CD4-positive, alpha-beta T cell treated with Interleukin-15 for 4 hours (primary cell): Measurements from ENCODE around the gene ITGBL1.

Source experiments
- DNase-seq: peaks from one replicate; pipeline ENCODE4 v3.0.0-alpha.2; 2020; ENCODE audit warnings: low spot score

ITGBL1 gene, protein sequence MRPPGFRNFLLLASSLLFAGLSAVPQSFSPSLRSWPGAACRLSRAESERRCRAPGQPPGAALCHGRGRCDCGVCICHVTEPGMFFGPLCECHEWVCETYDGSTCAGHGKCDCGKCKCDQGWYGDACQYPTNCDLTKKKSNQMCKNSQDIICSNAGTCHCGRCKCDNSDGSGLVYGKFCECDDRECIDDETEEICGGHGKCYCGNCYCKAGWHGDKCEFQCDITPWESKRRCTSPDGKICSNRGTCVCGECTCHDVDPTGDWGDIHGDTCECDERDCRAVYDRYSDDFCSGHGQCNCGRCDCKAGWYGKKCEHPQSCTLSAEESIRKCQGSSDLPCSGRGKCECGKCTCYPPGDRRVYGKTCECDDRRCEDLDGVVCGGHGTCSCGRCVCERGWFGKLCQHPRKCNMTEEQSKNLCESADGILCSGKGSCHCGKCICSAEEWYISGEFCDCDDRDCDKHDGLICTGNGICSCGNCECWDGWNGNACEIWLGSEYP

DNA sequence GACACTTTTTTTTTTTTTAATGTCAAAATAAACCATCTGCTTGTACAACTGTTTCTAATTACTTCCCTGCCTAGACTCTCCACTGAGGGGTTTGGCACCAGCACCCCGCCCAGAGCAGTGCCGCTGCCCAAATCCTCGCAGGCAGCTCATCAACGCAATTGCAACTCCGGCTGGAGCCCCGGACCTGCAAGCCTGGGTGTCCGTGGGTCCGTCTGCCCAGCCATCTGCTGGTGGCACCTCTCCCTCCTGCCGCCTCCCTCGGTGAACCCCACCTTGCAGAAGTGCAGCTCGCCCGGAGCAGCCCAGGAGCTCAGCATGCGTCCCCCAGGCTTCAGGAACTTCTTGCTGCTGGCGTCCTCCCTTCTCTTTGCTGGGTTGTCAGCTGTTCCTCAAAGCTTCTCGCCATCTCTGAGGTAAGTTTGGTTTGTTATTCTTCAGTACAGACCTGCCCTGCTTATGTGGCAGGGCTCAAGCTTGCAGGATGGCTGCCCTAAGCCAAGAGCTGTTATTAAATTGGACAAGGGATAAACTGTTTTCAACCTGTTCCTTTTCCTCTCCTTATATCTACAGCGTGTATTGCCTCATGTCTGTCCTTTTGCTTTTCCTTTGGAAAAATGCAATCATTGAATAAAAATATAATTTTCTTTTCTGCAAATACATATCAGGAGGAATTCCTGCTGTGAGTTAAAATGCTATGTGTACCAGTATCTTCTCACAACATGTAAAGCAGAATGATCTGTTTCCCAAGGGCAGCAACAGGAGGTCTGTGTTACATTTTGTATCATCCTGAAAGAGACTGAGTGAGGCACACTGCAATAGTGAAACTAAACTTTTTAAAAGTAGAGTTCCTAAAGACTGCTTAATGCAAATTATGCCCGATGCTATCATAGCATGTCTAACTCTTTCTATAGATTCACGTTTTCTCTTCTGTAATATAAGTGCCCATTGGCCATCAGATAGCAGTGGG lies at the start of gene ITGBL1:
ITGBL1 (plus strand) TSS at position 157 of the 967 bp plus-strand sequence; CDS start at position 316, 159 bp downstream.
- DNase-seq = no peak

DNA sequence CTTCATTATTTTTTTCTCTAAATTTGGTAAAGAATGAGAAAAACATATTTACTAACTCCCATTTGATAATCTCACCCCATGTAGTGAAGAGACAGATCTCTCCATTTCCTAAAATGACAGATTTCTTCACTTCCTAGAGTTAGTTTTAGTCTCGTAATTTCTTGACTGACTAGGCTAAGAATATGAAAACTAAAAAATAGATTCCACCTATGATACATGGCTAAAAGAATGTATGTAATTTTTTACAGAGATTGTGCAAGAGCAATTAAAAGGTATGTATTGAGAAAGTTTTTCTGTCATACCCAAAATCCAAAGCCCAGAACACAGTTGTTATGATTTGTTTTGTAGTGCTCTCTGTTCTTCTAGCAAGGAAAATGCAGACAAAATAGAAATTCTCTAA lies 45.7 kb upstream of the ITGBL1 start:
- no peak for DNase-seq

DNA sequence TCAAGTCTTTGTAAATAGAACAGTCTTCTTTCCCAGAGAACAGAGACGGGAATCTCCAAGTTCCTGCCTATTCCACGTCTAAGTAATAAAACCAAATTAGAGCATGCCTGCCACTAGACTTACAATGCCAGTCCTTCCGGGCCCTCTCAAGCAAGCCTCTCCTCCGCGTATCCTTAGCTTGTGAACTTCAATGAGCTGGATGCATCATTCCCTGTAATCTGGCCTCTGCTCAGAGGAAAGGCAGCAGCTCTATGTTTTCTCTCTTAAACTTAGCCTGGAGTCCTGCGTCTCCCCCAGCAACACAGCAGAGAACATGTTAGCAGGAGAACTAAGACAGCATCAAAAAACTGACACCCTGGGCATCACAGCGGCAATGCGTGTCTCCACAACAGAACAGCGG lies 44.3 kb upstream of the ITGBL1 start:
- no peak for DNase-seq

DNA sequence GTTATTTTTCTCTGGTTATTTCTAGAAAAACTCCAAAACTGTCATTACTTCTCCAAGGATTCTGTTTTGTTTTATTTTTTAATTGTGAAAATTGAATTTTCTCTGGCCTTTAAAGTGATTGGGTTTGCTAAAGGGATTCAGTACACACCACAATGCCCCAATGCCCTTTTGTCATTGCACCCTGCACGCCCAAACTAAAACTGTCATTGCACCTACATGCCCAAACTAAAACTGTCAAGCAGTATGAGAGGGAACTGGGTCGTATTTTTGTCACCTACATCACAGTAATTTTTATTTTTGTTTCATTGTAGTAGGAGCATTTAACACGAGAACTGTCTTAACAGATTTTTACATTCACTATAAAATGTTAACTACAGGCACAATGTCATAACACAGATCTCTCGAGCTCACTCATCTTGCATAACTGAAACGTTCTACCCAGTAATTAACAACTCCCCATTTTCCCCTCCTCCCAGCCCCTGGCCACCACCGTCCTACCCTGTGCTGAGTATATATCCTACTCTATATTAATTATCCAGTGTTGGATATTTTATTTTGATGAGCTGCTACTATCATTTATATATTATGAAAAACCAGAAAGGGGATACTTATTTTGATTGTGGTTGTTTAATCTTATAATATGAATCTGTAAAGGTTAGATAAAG lies 43.4 kb upstream of the ITGBL1 start:
- no peak for DNase-seq

DNA sequence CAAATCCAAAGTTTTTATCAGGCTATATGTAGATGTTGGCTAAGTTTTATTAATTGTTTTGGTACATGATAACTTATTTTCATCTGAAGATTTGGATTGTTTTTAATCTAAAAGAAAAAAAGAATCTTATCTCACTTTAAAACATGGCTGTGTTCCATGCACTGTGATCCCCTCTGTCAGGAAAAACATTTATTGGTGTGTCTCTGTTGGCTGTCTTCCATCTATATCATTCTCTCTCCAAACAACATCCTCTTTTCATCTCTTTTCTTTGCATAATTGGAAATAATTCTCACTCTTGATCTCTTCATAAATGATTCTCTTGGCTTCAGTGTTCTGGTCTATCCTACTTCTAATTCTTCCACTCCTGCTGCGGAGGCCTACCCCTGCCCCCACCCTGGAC lies 40.4 kb upstream of the ITGBL1 start:
- no peak for DNase-seq

DNA sequence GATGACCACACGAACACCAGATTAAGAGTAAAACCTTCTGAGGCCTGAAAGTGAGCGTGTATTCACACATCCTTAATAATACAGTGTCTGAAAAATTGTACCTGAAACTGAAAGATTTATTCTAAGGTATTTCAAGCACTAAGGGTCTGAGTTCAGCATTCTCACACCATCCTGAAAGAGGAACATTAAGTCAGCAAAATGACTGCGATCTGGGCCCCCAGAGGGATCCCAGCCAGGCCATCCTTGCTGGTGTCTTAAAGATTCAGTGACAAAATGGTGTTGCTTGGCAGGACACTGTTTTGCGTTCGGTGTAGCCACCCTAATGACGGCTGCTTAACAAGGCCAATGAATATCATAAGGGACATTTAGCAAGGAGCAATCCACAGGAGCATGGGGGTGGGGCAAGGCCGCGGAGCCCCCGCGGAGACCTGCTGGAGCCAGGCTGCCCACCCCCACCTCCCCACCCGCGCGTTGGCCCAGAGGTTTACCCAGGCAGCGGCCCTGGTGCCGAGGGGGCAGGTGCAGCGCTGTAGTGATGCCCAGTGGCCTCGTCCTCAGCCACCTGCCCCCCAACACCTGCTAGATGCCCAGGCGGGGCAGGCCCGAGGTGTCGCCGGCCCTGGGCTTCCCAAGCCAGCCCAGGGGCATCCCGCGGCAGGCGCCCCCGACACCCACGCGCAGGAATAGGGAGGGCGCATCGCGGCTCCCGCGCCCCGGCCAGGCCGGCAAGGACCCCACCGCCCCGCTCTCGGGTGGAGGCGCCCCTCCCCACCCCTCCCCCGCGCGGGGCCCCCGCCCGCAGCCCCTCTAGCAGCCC lies 36.9 kb upstream of the ITGBL1 start:
- DNase-seq = no peak

DNA sequence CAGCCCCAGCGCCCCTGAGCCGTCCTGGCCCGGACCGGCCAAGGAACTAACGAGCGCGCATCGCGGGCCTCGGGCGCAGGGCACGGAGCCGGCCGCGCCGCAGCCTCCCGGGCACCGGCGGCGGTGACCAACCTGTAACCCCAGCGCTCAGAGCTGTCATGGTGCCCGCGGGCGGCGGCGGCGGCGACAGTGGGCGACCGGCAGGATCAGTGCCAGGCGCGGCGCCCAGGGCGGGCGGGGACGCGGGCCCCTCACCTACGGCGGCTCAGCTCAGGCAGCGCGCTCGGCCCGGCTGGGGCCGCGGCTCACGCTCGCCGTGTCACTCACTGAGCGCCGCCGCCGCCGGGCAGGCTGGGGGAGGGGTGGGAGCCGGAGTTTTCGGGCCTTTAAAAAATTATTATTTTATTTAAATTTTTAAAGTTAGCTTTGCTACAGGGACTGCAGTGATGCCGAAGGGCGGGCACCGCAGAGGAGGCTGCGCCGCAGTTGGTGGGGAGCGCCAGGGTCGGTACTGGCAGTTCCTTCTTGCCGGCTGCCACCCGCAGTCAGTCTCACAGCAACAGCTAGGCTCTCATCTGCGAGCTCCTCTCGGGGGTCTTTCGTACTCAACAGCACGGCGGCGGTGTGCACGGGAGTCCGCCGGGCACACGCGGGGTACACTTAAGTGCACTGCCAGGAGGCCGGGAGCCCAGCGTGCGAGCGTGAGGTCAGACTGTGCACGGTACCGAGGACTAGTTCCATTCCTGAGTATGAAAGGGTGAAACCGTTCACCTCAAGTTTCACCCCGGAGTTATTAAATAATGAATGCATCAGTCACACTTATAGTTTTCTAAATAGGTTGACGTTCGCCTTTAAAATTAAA lies 36.1 kb upstream of the ITGBL1 start, which contains the start of gene NALCN:
NALCN (minus strand) TSS at position 328 of the 862 bp plus-strand sequence. CDS start 17,382 bp downstream, outside the sequence.
- no peak for DNase-seq

DNA sequence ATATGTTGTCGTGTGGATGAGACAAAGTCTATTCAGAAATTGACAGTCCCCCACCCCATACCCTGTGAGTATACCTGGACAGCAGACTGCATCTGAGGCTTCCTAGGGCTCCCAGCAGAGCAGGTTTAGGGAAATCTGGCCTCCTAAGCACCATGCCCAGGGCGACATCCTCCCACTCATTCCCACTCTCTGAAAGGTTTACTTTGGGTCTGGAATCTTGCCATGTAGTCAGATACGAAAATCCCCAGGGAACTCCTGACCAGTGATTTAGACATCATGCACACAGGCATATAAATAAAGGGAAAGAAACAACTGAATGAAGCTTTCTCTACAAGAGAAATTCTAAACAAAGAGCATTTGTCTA lies 35.5 kb upstream of the ITGBL1 start:
- DNase-seq = no peak

DNA sequence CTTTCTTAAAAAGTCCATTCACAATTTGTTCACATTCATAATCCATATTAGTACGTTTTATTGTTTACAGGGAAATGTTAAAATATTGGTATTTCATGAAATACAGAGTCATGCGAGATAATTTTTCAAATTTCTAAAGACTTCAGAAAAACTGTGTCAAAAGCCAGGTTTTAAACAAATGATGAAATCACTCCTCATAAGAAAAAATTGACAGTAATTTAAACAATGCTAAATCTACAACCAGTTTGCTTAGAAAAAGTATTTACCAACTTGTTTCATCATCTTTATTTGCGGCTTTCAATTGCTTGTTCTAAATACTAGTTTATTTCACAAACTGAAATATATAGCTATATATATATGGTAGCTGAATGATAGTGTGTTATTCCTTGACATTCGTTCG lies 35.0 kb upstream of the ITGBL1 start:
- DNase-seq = no peak

DNA sequence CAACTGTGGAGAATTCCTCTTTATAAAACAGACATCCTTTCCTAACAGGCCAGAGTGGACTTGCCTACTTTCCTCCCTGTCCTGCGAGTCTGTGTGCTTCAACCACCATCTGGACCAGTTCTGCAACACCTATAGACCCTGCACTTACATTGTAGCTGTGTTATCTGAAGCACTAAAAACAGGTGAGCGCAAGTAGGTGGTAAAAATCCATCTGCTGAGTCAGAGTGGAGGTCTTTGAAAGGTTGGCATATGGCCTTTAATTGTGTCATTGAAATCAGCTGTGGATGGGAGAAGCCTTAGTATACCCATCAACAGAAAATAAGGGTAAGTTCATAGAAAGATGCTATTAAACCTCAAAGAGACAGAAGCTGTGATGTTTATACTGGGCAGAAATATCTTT lies 28.6 kb upstream of the ITGBL1 start:
- no peak for DNase-seq

DNA sequence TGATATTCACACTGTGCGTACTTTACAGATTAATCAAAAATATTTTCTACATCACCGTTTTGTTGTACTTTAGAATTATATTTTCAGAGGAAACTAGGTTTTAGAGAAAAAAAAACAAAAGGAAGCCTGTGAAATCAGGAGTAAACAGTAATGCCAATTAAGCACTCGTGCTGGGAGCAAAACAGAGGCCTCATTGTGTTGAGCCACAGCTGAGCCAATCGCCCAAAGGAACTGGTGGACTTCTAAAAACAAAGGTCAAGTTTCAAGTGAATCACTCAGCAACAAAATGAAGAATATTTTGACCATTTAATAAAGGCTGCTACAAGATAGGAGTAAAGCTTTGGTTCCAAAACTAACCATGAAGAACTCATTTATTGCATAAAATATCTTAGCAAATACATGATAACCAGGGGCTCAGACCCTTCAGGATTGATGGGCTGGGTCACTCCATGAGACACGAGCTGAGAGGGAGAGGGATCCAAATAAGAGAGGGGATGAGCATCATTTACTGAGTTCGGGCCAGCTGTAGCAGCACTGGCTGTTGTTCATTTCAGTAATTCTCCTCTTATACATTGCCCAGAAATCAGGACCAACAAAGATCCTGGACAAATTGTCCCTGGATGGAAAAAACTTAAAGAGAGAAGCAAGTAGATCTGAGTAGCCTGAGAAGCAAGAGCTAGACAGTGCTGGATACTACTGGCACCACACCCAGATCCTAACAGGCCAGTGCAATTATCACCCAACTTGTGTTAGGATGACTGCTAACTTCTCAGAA lies 27.9 kb upstream of the ITGBL1 start:
- no peak for DNase-seq

DNA sequence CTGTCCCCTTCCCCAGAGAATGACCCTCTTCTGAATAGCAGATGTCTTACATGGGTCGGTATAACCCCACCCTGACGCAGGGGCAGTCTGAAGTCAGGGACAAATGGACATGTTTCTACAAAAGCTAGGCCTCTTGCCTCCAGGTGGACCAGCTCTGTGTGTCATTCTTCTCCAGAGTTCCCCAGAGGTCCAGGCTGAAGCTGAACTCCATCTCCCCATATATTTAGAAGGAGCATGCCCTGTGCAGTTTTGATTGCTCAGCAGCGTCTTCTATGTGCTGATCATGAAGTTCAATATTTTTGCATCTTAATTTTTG lies 27.4 kb upstream of the ITGBL1 start:
- DNase-seq = no peak

DNA sequence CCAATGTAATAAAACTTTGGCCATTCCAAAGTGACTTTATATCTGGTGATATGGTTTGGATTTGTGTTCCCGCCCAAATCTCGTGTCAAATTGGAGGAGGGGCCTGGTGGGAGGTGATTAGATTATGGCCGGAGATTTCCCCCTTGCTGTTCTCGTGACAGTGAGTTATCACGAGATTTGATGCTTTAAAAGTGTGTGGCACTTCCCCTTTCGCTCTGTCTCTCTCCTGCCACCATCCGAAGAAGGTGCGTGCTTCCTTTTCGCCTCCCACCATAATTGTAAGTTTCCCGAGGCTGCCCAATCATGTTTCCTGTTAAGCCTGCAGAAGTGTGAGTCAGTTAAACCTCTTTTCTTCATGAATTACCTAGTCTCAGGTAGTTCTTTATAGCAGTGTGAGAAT lies 26.9 kb upstream of the ITGBL1 start:
- no peak for DNase-seq

DNA sequence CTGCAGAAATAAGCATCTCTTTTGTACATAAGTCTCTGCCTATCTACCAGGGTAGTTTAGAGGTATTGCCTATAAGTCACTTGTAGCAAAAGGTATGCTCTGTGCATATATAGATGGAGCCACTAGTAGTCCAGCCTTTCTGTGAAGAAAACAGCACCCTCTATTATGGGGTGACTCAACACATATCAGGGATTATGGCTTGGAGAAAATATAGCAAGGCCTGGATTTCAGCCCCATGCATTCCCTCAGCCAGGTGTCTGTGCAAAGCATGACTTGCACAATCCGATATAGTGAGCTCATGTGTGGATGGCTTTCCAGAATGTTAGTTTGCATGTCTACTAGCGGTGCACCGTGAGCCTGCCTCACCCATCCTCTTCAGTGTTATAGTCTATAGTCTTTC lies 22.7 kb upstream of the ITGBL1 start:
- DNase-seq = no peak

DNA sequence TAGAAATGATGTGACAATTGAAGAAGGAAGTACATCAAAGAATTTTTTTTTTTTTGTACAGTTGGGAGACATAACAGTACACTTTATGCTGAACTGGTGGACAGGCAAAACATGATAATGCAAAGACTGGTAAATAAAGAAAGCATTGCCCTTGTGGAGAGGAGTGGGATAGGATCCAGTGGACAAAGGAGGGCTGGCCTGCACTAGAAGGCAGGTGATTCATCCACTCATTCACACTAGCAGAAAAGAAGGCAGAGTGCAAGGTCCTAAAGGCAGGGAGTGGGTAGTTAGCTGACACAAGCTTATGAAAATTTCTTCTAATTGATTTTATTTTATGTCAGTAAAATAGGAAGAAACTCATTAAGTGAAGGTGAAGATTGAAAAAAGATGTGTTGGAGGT lies 18.6 kb upstream of the ITGBL1 start:
- no peak for DNase-seq

DNA sequence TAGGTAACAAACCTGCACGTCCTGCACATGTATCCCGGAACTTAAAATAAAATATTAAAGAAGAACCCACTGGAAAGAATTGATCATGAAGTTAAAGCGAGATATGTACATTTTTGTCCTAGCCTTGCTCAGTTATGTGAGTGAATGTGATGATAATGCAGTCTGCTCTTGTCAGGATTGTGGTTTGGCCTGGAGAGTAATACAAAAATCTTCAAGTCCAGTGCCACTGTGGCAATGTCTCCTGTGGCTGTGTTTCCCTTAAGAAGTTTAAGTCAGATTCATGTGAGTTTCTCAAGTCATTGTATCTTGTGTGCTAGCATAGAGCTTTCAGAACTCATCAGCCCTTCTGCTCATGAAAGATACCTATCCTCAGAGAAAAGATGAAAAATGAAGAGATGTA lies 18.0 kb upstream of the ITGBL1 start:
- no peak for DNase-seq

DNA sequence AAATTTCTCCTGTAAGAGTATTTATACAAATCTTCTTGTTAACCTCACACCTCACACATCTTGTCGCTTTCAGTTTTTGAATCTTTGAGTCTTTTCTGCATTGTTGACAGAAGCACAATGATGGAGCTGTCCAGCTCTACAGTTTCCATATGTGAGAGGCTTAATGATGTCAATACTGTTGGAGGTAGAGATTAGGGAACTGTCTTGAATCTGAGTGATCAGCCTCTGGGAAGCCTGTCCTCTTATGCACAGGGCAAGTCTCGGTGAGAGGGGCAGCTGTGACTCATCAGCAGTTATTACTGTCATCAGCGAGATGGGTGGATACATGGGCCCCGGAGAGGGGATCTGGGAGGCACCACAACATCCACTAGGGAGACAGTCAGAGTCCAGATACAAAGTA lies 4.6 kb upstream of the ITGBL1 start:
- DNase-seq = no peak

DNA sequence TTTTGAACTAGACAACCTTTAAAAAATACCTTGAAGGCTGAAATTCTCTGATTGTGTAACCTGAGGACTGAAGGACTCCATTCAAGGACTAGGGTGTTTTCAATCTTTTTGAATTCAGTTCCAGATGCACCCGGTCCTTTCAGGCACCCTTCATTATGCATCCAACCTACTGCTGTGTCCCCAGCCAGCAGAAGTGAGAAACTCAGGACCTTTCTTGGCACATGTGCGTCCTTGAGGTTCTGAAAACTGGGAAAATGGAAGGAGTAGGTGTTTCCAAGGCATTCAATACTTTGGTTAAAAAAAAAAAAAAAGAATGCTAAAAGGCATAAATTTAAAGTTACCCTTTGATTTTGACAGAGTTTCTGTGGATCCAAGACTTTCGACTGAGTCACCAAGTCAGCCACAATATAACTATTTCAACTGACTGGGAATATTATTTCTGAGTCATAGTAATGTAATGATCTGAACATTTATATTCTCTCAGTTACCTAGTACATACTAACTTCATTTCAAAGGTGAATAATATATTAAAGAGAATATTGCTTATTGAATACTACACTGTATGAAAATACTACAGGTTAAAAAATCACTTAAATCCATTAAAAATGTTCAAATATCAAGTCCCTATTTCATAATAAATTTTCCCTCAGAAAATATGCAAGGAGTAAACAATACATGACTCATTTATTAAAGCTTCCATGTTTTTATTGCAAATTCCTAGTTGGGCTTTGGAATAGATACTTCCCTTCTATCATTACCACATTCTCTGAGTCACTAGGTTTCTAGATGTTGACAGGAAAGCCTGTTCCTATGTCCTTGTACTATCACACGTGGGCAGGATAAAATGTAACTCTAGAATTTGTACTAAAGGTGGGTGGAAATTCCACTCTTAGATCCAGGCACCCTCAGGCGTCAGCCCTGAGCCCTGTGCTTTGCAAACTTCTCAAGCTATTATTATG lies 2.4 kb upstream of the ITGBL1 start:
- no peak for DNase-seq

DNA sequence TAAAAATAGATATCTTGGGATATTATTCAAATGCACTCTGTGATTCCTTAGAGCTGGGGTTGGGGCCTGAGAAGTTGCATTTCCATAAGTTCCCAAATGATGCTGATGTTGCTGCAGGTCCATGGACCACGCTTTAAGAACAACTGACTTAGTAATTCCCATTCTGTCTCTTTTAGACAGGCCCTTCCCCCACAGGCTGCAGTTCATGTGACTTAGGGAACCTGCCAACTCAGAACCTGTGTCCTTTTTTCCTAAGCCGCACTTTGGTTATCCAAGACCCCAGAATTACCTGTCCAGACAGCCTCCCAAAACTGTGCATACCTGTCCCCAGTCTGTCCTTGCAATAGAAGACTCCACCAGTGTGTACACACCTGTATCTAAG lies 1.7 kb upstream of the ITGBL1 start:
- DNase-seq = no peak
